Liver (tissue), 3 donors: ENCODE results near the gene NAP1L4.

ENCODE experiments used
- EGR1 ChIP-seq, 2 donors: IDR thresholded peaks; 2 replicates each; pipeline ENCODE4 v1.6.1; 2016 to 2018; ENCODE audit warnings: antibody characterized with exemption in 2 of 2, low read depth in 2 of 2
- FOXA1 ChIP-seq: IDR thresholded peaks from 2 replicates; pipeline ENCODE4 v1.6.1; 2016; ENCODE audit warnings: antibody characterized with exemption
- HNF4A ChIP-seq, 2 donors: conservative IDR thresholded peaks; 2 replicates each; pipeline ENCODE4 v1.6.1; 2016; ENCODE audit warnings: antibody characterized with exemption in 2 of 2, mild to moderate bottlenecking in 2 of 2
- TAF1 ChIP-seq: conservative IDR thresholded peaks from 2 replicates; pipeline ENCODE4 v1.6.1; 2016; ENCODE audit warnings: antibody characterized with exemption, mild to moderate bottlenecking
- TF ChIP-seq, protein P1 (sequence below): fragments of 150-350 bp; IDR thresholded peaks from 2 replicates; pipeline ENCODE4 v1.5.1; 2017; ENCODE audit warnings: improper control_type of control experiment, low read depth, low read length; ENCODE audit not compliant: missing input control
- TF ChIP-seq, protein P2 (sequence below): IDR thresholded peaks from 2 replicates; pipeline ENCODE4 v1.6.1; 2016; ENCODE audit warnings: antibody characterized with exemption
- donor health status: healthy.
- donor health status: healthy.

DNA sequence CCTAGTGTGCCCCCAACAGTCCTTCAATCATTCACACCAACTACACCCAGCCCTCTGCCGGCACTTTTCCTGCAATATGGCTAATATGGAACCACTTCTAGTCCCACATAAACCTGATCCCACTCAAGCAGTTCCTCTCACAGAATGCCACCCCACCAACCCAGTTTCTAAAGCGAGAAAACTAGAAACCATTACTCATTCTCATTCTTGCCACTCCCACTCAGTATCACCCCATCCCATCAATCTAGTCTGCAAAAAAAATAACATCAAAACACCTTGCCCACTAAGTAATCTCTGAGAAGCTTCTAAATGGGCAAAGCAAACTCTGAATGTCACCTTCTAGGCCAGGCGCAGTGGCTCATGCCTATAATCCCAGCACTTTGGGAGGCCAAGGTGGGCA, 17.9 kb downstream of the NAP1L4 start:
- TF ChIP-seq HNF4A (conservative IDR thresholded peaks at IDR 0.05) (no peak), TAF1 (no peak), EGR1 (IDR thresholded peaks at IDR 0.05; ENCODE audit: low read depth in 2 of 2) (no peak), FOXA1 (no peak)
- TF ChIP-seq, protein P1, sequence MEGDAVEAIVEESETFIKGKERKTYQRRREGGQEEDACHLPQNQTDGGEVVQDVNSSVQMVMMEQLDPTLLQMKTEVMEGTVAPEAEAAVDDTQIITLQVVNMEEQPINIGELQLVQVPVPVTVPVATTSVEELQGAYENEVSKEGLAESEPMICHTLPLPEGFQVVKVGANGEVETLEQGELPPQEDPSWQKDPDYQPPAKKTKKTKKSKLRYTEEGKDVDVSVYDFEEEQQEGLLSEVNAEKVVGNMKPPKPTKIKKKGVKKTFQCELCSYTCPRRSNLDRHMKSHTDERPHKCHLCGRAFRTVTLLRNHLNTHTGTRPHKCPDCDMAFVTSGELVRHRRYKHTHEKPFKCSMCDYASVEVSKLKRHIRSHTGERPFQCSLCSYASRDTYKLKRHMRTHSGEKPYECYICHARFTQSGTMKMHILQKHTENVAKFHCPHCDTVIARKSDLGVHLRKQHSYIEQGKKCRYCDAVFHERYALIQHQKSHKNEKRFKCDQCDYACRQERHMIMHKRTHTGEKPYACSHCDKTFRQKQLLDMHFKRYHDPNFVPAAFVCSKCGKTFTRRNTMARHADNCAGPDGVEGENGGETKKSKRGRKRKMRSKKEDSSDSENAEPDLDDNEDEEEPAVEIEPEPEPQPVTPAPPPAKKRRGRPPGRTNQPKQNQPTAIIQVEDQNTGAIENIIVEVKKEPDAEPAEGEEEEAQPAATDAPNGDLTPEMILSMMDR = no peak
- TF ChIP-seq, protein P2, sequence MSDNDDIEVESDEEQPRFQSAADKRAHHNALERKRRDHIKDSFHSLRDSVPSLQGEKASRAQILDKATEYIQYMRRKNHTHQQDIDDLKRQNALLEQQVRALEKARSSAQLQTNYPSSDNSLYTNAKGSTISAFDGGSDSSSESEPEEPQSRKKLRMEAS = no peak
